ENCODE measurements around the gene SEC14L5.
A peak's percentile ranks its signal among the peaks of the same experiment; 100 is the strongest.

Gene SEC14L5

DNA sequence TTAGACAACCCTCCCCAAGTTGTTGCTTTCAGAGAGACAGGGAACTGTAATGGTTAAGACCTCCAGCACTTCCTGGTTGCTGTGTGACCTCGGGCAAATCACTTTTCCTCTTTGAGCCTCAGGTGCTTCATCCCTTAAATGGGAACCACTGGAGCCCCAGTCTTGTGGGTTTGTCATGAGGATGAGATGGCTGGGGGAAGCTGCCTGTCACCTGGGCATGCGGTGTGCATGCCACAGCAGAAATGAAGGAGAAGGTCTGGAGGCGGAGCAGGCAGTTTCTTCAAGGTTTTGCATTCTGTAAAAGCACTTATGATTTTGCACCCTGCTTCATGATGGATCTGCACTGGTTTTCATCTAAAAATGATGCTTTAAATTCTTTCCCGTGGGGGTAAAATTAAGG, 53.5 kb downstream of the SEC14L5 start:
- no peak for DNase-seq (ENCODE audit: low read depth)

DNA sequence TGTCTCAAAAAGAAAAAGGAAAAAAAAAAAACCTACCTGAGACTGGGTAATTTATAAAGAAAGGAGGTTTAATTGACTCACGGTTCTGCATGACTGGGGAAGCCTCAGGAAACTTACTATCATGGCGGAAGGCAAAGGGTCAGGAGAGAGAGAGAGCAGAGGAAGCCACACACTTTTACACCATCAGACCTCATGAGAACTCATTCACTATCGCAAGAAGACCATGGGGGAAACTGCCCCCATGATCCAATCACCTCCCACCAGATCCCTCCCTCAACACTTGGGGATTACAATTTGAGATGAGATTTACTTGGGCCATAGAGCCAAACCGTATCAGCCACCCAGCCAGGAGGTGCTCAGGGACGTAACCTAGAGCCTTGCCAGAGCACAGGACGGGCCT, 54.8 kb downstream of the SEC14L5 start:
- no peak for DNase-seq (ENCODE audit: low read depth)

DNA sequence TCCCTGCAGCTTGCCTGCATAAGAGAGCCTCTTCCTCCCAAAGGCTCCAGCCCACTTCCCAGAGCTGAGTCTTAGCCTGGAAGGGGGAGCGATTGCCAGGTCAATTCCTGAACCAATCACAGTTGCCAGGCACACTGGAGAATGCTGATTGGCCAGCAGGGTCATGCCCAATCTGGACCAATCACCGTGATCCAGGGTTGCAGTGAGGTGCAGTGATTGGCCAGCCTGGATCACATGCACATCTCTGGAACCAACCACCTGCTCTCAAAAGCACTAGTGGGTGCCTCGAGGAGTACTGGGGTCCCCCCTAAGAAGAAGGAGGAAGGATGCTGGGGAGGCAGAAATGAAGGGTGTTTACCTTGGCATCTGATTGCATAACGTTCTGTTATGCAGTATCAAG, 57.2 kb downstream of the SEC14L5 start:
- no peak for DNase-seq (ENCODE audit: low read depth)

DNA sequence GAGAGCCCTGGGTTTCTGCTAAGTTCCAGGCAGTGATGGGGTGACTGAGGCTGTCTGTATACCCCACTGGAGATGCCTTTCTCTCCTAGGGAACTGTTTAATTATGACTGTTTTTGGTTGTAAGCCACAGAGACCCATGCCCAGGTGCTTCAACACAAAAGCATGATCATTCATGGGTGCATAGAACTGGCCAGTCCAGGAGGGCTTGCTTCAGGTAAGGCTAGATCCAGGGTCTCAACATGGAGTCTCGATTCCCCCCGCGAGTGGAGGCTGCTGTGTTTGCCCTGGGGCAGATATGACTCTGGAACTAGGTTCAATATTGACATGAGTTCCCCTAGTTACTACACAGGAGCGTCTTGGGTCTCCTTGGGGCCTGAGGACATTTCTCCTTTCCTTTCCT, 57.8 kb downstream of the SEC14L5 start:
- no peak for DNase-seq (ENCODE audit: low read depth)

DNA sequence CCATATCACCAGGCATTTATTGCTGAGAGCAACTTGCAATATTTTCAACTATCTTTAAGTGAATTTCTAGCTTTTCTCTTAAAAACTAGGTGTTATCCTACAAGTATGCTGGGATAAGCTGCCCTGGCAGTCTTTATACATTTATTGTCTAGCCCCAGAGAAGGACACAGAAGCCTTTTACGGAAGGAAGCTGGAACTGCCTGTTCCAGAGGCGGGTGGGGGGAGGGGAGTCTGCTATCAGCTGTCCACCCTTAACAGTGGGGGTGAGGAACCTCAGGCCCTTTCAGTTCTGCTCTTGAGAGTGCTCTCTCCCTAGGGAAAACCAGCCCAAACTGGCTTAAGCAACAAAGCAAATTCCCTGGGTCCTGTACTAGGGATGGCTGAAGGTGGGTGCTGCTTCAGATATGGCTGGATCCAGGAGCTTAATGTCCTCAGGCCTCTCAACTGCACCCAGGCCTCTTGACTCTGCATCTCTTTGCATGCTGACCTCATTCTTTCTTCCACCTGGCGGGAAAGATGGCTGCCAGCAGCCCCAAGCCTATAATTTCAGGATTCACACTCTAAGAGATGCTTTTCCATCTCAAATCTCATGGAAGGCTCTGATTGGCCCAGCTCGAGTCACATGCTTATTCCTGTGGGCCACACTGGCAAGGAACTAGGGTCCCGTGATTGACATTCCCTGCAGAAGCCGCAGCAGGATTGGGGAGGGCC, 59.0 kb downstream of the SEC14L5 start:
- no peak for DNase-seq (ENCODE audit: low read depth)

DNA sequence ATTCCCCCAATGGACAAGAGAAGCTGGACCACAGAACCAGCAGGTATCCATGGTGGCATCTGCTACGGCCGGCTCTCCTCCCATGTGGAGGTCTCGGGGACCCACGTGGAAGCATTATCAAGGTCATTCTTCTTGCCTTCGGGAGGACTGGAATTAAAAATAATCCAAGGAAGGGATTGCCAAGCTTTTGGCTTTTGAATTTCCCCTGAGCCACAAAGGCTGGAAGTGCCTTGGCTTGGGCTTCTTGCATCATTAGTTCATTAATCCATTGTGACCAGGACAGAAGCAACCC, 59.5 kb downstream of the SEC14L5 start:
- DNase-seq (ENCODE audit: low read depth): no peak

DNA sequence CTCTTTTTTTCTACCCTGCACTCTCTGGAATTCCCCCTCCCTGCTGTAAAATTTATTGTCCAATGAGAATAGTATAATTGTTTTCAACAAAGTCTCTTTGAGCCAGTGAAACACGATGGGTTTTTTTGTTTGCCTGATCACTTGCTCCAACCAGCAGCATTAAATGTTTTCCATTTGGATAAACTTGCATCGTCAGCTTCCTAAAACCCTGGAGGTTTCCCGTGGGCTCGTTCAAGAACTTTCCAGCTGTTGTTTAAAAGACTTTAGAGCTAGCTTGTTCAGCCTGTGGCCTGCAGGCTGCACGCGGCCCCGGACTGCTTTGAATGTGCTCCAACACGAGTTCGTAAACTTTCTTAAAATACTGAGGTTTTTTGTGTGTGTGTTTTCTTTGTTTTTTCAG, 60.7 kb downstream of the SEC14L5 start:
- no peak for DNase-seq (ENCODE audit: low read depth)

DNA sequence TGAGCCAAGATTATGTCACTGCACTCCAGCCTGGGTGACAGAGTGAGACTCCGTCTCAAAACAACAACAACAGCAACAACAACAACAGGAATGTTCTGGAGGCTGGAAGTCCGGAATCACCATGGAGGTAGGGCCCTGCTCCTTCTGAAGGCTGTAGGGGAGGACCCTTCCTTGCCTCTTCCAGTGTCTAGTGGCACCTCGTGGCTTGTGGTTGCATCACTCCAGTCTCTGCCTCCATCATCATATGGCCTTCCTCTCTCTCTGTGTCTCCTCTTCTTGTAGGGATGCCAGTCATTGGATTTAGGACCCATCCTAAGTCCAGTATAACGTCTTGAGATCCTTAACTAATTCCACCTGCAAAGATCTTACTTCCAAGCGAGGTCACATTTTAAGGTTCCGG, 61.6 kb downstream of the SEC14L5 start:
- DNase-seq (ENCODE audit: low read depth): no peak

DNA sequence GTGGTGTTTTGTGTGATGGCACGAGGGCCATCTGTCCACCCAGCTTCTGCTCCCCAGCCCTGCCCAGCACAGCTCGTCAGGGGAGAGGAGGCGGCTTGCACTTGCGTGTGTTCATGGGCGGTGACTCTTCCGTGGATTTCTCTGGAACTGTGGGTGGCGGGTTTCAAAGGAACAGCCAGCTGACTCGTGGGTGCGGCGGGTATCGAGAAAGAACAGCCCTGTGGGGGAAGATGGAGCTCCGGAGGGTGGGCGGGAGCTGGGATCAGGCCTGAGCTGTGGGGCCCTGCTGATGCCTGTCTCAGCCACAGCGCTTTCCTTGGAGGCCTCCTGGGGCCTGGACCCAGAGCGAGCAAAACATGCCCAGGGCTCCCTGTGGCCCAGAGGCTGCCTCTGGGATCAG, 62.4 kb downstream of the SEC14L5 start:
- no peak for DNase-seq (ENCODE audit: low read depth)

DNA sequence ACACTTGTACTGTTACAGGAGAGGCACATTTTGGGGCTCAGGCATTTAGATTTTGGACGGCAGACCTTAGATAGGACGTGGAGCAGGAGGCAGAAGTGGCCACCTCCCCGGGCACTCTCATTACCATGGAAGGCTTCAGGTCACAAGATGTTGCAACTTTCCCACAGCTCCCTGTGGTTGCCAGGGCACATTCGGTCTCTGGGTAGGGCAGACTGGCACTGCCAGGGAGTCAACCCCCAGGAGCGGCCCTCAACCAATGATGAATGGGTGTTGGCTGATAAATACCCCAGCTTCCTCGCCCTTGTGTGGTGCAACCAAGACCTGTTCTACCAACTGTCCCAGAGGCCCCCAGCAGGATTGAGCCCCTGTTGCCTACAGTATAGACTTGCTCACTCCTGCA, 64.4 kb downstream of the SEC14L5 start:
- no peak for DNase-seq (ENCODE audit: low read depth)

DNA sequence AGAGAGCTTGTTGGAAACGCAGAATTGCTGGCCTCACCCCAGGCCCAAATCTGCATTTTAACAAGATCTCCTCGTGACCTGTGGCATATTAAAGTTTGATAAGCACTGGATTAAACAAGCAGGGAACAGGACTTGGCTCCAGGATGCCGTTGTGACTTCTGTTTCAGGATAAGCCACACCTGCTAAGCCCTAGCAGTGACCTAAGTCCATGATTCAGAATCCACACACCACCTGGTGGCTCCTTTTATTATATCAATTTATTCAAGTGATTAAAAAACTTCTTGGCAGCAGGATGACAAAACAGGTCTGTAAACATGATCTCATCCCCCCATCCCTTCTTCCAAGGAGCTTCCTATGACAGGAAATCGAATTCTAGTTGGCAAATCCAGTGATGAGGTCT, 66.5 kb downstream of the SEC14L5 start:
- DNase-seq (ENCODE audit: low read depth): no peak

DNA sequence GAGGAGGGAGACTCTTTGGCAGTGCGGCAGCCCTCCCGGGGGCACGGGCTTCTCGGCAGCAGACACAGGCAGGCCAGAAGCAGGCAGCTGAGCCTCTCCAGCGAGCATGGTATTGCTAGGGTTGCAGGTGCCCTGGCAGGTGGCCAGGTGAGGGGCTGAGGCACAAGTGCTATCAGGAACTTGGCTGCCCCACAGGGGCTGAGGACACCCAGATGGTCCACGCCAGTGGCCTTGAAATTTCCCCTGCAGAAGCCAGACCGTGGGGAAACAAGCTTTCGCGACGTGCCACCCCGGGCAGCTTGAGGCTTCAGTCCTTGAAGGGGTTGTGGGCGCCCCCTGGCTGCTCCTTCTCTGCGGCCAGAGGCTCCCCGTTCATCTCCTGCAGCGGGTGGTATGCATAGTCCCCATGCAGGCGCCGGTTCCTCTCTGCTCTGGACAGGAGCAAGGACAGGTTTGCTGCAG, 67.1 kb downstream of the SEC14L5 start:
- no peak for DNase-seq (ENCODE audit: low read depth)

DNA sequence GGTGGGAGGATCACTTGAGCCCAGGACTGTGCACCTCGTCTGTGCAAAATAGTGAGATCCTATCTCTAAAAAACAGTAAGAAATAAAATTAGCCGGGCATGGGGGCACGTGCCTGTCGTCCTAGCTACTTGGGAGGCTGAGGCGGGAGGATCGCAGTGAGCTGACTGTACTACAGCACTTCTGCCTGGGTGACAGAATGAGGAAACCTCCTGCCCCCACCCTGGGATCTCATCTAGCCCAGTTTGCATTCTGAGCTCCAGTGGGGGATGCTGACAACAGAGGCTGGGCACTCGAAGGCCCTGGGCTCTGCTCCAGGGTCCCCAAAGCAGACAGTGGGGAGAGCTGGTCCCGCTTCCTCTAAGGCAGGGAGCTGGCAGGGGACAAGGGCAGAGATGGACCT, 68.5 kb downstream of the SEC14L5 start:
- no peak for DNase-seq (ENCODE audit: low read depth)

DNA sequence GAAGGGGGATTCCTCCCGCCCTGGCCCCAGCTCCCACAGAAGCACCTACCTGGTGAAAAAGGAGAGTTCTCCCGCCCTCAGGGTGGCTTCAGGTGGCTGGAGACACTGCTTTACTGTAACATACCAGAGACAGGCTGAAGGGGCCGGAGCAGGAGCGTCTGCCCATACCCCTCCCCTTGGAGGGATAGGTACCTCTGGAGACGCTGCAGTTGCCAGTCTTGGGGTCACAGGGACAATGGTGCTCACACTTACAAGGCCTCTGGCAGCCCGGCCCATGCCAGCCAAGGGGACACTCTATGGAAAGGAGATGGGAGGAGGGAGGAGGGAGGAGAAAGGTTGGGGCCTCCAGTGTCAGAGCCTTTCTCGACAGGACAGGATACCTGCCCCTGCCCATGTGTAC, 69.0 kb downstream of the SEC14L5 start:
- DNase-seq (ENCODE audit: low read depth): no peak

DNA sequence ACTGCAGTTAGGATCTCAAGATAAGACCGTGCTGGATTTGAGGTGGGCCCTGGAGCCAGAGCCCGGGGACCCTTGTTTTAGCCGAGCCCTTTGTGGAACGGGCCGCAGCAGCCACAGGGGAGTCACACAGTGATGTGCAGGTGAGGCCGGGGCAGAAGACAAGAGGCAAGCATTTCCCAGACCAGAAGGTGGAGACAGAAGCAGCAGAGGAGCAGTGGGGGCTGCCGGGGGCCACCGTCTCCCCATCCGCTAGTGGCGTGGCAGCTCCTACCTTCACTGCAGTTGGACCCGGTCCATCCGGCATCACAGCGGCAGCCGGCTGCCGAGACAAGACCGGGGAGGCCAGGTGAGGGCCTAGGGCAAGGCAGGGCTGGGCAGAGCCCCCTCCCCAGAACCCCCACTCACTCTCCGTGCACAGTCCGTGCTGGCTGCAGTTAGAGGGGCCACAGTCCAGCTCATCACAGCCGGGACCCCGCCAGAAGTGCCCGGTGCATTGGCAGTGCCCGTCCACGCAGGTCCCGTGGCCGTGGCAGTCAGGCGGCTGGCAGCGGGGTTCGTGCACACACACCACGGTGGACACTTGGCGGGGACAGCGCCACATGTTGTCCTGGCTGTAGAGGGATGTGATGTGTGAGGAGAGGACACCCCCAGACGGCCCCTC, 69.6 kb downstream of the SEC14L5 start:
- no peak for DNase-seq (ENCODE audit: low read depth)

DNA sequence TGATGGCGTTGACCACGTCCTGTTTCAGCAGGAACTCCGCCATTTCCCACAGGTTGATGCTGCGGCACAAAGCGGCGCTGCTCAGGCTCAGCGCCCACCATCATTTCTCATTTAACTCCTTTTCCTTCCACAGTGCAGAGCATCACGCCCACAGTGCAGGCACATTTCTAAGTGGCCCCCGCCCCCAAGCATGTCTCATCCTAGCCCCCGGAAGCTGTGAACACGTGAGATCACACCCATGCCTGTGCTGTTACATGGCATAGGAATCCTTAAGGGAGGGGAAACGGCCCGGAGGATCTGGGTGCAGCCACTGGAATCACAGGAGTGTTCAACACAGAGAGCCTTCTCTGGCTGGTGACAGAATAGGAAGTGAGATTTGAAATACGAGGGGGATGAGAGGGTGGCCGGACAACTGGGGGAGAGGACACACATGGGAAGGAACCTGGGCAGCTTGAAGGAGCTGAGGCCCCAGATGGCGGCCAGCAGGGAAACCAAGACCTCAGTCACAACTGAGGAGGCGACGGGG, 70.9 kb downstream of the SEC14L5 start:
- no peak for DNase-seq (ENCODE audit: low read depth)

DNA sequence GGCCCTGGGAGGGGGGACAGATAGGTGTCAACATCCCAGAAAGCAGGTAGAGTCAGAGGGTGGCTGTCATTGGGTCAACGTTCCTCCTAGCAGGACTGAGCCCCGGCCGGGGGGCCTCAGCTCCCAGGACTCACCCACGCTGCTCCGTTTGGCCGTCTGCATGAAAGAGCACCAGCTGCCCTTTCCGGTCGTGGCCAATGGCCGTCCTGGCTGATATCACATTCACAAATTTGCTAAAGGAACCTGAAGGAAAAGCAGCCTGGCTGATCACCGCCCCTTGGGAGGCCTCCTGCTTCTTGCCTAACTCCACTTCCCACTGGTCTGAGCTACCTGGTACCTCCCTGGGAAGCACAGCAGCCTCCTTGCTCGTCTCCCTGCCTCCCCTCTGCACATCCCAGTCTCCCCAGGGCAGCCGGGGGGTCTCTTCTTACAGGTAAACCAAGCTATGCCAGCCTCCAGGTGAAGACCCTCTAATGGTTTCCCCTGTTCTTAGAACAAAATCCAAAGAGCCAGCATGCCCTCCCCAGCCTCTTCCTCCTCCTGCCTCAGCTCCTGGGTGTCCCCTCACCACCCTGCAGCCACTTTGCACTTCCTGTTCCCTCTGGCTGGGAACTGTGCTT, 72.2 kb downstream of the SEC14L5 start:
- no peak for DNase-seq (ENCODE audit: low read depth)

DNA sequence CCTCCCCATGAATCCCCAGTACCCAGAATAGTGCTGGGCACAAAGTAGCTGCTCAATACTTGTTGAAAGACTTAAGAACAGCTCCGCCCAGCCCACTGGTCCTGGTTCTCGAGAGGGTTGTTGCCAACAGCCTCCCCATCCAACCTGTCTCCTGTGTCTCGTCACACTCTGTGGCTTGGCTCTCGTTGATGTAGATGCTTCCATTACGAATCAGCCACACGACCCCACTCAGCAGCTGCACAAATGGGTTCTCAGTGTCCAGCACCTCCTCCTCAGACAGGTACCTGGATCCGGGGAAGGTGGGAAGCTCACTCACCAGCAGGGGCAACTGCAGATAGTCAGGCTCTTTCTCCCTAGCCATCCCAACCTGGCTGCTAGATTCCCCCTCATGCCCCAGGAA, 73.5 kb downstream of the SEC14L5 start:
- DNase-seq (ENCODE audit: low read depth): no peak

DNA sequence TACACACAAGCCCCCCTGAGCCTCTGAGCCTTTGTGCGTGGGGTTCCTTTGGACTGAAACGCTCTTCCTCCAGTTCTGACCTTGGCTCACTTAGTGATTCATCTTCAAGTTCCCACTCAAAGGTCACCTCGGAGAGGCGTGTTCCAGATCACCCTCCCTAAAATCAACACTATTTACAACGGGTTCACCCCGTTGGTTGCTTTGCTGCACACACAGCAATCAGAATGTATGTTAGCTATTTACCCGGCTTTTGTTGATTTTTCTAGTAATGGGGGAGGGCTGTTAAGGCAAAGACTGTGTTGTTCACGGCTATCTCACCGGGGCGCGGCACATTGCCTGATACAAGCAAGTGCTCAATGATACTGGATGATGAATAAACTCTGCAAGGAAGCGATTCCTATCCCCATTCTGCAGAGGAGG, 74.6 kb downstream of the SEC14L5 start:
- no peak for DNase-seq (ENCODE audit: low read depth)

DNA sequence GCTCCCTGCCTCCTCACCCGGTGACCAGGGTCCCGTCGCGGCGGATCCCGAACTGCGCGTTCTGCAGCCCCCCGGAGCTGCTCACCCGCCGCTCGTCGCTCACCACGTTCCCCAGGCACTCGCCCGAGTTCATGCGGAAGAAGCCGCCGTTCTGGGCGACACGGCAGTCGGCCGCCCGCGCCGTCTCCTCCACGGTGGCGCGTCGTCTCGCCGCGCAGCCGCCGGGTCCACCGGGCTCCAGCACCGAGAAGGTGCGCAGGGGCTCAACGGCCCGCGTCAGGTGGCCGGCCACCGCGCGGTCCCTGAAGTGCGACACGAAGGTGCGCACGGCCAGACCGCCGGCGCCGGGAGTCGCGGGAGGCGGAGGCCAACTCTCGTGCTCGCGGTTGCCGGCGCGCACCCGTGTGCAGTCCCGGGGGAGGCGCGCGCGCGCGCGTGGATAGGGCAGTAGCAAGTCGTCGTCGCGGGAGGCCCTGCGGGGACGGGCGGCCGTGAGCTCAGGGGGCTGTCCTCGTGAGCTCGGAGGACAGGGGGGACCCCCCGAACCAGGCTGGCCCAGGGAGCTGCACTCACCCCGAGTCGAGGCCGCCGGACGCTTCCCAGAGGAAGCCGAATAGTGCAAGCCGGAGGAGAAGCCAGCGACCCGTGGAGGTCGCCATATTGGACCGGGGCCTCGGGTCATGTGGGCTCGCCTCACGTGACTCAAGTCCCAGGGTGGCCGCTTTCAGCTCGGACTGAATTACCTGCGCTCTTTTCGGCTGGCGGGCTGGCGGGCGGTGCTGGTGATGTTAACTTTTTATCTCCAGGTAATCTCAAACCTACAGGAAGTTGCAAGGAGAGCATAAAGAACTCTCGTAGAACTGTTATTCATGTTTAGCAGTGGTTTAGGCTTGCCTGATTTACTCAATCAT, 75.4 kb downstream of the SEC14L5 start, which contains the start of gene NAGPA:
Gene NAGPA, minus strand, starts transcription at position 680 of the 911 bp plus-strand sequence. Its CDS starts 21 bp downstream, at position 659.
- peak; percentile 43 for DNase-seq (ENCODE audit: low read depth)

DNA sequence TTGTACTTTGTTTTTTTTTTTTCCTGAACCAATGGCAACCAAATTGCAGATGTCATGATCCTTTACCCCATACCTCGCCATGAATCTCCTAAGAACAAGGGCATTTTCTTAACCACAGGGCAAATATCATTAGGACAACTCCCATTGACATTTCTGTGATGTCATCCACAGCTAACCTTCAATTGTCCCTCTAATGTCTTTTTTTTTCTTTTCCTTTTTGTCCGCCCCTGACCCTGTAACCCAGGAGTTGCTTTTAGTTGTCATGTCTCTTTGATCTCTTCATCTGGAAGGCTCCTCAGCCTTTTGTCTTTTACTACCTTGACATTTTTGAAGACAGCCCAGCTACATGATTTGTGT, 76.0 kb downstream of the SEC14L5 start:
- no peak for DNase-seq (ENCODE audit: low read depth)

DNA sequence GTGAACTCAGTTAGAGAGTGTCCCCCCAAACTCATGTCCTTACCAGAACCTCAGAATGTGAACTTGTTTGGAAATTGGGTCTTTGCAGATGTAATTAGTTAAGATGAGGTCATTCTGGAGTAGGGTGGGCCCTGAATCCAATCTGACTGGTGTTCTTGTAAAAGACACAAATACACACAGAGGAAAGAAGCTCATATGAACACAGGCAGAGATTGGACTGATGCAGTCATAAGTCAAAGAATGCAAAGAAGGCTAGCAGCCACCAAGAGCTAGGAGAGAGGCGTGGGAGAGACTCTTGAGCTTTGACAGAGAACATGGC, 77.7 kb downstream of the SEC14L5 start:
- no peak for DNase-seq (ENCODE audit: low read depth)

Data from non-pigmented ciliary epithelial cell (primary cell).